ENCODE measurements around the gene PEAK3.

Gene PEAK3

GRCh38 chr19:2309734-2310362 is 27.9 kb upstream of the PEAK3 start:
- TF ChIP-seq JUND (IDR thresholded peaks at IDR 0.05; ENCODE audit: low read depth): no peak
- no peak for DNase-seq (ENCODE audit: low read depth in 1 of 2, low spot score in 1 of 2)
- in situ Hi-C loops (cut with HindIII; ENCODE audit: low pct_unique_long_range_greater_than_20kb, low sequenced_read_pairs): no loop called here

DNA sequence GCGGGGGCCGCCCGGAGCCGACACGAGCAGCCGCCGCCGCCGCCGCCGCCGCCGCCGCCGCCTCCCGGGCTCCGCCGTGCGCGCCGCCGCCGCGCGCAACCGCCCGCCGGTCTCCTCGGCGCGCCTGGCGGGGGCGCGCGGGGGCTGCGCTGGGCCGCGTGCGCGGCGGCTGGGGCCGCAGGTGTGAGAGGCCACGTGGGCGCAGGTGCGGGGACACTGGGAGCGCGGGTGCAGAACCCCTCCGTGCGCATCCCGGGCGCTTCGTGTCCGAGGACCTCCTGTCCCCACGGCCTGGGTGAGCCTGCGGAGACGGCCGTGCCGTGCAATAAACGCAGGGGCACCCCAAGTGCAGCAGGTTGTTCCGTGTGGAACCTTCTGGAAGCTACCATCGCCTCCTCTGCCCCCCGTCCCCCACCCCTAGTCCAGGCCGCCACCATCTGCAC is 26.2 kb upstream of the PEAK3 start, which contains the start of gene LINGO3:
LINGO3 (minus strand) TSS at position 41 of the 443 bp plus-strand sequence. CDS start 16,378 bp downstream, outside the sequence.
- no peak for TF ChIP-seq JUND (IDR thresholded peaks at IDR 0.05; ENCODE audit: low read depth)
- in situ Hi-C loops (cut with HindIII; ENCODE audit: low pct_unique_long_range_greater_than_20kb, low sequenced_read_pairs): no loop called here
- DNase-seq (ENCODE audit: low read depth in 1 of 2, low spot score in 1 of 2): peak in 1 of 2 experiments; percentile 51

DNA sequence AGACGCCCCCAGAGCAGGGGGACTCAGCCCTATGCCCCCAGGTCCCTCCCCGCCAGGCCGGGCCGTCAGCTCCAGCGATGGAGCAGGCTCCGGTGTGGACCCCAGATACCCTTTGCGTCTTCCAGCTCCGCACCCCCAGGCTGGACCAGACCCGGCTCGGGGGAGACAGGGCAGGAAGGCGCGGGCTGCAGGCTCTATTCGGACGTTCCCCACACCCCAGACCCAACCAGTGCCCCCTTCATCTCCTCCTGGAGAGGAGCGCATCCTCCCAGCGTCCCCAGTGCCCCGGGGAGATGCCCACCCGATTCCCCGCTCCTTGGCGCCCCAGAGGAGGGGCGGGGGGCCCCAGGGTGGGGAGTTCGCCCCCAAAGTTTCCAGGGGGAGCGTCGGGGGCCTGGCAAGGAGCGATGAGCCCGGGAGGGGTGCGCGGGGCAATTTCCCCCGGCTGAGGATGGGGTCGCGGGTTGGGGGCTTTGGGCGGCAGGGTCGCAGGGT is 25.6 kb upstream of the PEAK3 start:
- TF ChIP-seq JUND (IDR thresholded peaks at IDR 0.05; ENCODE audit: low read depth): no peak
- in situ Hi-C loops (cut with HindIII; ENCODE audit: low pct_unique_long_range_greater_than_20kb, low sequenced_read_pairs): no loop called here
- no peak for DNase-seq (ENCODE audit: low read depth in 1 of 2, low spot score in 1 of 2)

- no peak for DNase-seq (ENCODE audit: low read depth in 1 of 2, low spot score in 1 of 2)
- TF ChIP-seq JUND (IDR thresholded peaks at IDR 0.05; ENCODE audit: low read depth): no peak
- in situ Hi-C loops (cut with HindIII; ENCODE audit: low pct_unique_long_range_greater_than_20kb, low sequenced_read_pairs): no loop called here
Measured at GRCh38 chr19:2306971-2307370, 25.0 kb upstream of the PEAK3 start.

DNA sequence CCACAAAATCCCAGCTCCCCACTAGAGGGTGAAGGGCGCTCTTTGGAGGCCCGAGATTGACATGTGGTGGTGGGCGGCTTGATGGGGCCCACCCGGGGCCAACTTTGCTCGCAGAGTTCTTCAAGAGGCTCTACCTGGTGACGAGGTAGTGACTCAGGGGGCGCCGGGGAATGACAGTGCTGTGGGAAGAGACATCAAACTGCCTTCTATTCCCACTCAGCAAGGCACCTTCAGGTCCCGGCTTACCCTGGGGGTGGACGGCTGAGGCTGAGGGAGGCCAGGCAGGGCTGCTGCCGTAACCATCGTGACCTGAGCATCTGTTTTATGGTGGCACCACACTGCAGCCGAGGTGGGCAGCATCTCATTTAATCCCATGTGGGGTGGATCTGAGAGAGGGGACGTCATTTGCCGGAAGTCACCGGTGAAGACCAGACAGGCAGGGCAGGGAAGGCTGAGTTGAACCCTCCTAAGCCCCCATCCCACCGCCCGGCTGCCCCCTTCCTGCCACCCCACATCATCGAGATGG is 24.4 kb upstream of the PEAK3 start:
- DNase-seq (ENCODE audit: low read depth in 1 of 2, low spot score in 1 of 2): no peak
- TF ChIP-seq JUND (IDR thresholded peaks at IDR 0.05; ENCODE audit: low read depth): no peak
- in situ Hi-C loops (cut with HindIII; ENCODE audit: low pct_unique_long_range_greater_than_20kb, low sequenced_read_pairs): no loop called here

- in situ Hi-C loops (cut with HindIII; ENCODE audit: low pct_unique_long_range_greater_than_20kb, low sequenced_read_pairs): no loop called here
- TF ChIP-seq JUND (IDR thresholded peaks at IDR 0.05; ENCODE audit: low read depth): no peak
- DNase-seq (ENCODE audit: low read depth in 1 of 2, low spot score in 1 of 2): no peak
Measured at GRCh38 chr19:2305452-2306280, 23.7 kb upstream of the PEAK3 start.

DNA sequence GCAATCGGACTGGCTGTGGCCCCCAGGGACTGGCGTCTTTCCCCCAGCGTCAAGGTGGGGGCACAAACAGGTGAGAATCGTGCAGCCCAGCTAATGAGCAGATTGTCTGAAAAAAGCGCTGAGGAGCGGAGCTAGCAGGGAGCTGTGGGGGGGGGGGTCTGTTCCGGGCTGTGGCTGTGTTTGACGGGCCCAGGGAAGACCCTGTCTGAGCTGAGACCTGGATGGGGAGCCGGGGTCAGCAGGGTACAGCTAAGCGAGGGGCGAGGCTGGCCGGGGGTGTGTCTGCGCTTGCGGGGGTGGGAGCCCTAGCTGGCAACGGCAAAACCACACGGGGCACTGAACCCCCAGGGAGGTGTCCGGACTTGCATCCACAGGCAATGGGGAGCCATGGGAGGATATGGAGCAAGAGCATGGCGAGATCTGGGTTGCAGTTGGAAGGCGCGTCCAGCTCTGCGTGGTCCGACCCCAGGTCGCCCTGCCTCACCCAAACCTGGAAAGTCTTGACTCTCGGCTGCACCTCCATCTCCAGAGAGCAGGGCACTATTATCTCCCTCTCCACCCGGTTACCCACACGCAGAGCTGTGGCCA is 21.3 kb upstream of the PEAK3 start:
- no peak for DNase-seq (ENCODE audit: low read depth in 1 of 2, low spot score in 1 of 2)
- in situ Hi-C loops (cut with HindIII; ENCODE audit: low pct_unique_long_range_greater_than_20kb, low sequenced_read_pairs): no loop called here
- TF ChIP-seq JUND (IDR thresholded peaks at IDR 0.05; ENCODE audit: low read depth): no peak

- in situ Hi-C loops (cut with HindIII; ENCODE audit: low pct_unique_long_range_greater_than_20kb, low sequenced_read_pairs): no loop called here
- no peak for DNase-seq (ENCODE audit: low read depth in 1 of 2, low spot score in 1 of 2)
- TF ChIP-seq JUND (IDR thresholded peaks at IDR 0.05; ENCODE audit: low read depth): no peak
Measured at GRCh38 chr19:2302319-2303210, 20.6 kb upstream of the PEAK3 start.

GRCh38 chr19:2300533-2300932 is 18.6 kb upstream of the PEAK3 start:
- in situ Hi-C loops (cut with HindIII; ENCODE audit: low pct_unique_long_range_greater_than_20kb, low sequenced_read_pairs): no loop called here
- no peak for DNase-seq (ENCODE audit: low read depth in 1 of 2, low spot score in 1 of 2)
- TF ChIP-seq JUND (IDR thresholded peaks at IDR 0.05; ENCODE audit: low read depth): no peak

DNA sequence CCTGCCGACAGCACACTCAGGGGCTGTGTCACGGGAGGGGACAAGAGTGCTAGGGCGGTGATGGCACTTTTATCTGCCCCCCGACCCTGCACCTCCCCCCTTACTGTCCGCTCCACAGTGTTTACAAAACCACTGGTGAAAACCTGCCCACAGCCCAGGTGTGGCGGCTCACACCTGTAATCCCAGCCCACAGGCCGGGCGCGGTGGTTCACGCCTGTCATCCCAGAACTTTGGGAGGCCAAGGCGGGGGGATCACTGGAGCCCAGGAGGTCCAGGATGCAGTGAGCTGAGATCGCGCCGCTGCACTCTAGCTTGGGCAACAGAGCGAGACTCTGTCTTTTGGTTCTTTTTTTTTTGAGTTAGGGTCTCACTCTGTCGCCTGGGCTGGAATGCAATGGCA is 14.2 kb upstream of the PEAK3 start:
- TF ChIP-seq JUND (IDR thresholded peaks at IDR 0.05; ENCODE audit: low read depth): no peak
- in situ Hi-C loops (cut with HindIII; ENCODE audit: low pct_unique_long_range_greater_than_20kb, low sequenced_read_pairs): no loop called here
- DNase-seq (ENCODE audit: low read depth in 1 of 2, low spot score in 1 of 2): no peak

DNA sequence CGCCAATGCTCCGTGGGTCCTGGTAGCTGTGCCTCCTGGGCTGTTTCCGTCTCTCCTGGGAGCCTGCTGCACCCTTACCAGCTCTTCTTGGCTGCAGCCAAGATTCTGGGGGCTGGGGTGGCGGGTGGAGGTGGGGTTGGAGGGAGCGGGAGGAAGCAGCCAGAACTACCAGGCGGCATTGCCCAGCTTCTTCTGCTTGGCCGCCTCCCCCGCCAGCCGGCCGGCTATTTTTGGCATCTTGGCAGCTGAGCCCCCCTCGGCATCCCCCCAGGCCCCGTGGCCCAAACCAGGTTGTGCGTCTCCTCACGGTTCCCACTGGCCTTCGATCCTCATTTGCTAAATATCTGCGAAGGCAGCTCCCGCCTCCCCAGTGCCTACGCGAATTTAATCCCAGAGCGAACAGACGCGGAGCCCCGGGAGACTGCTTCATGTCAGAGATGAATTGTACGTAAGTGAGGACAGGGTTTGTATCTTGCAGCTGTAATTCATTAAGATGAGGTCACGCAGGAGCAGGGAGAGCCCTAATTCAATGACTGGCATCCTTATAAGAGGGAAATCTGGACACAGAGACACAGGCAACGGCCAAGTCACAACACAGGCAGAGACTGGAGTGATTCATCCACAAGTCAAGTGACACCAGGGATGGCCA is 12.8 kb upstream of the PEAK3 start:
- in situ Hi-C loops (cut with HindIII; ENCODE audit: low pct_unique_long_range_greater_than_20kb, low sequenced_read_pairs): no loop called here
- no peak for TF ChIP-seq JUND (IDR thresholded peaks at IDR 0.05; ENCODE audit: low read depth)
- DNase-seq (ENCODE audit: low read depth in 1 of 2, low spot score in 1 of 2): no peak
